Measurements from ENCODE around the gene SLC5A2. TPM values are rescaled to one million over a fixed set of nuclear protein-coding genes. Genes with fewer than 3 reads are reported as not detected.

SLC5A2 gene
- total RNA-seq, 1 donor from 2014 or later: under 0.01 TPM

GRCh38 chr16:31489616-31490584, 7.0 kb downstream of the SLC5A2 start:
- Histone ChIP-seq H3K27me3 (ENCODE audit: control insufficient read depth, insufficient read depth, low read length) (no peaks in the 10 kb centered on the region), H3K36me3 (ENCODE audit: control insufficient read depth, insufficient read depth, low read length) (peaks cover 11% of the 10 kb centered on the region), H3K4me3 (ENCODE audit: low read depth, low read length) (no peak overlapping the region)
- FAIRE-seq (peak; percentile 55), DNase-seq (ENCODE audit: low read depth) (no peak)
- TF ChIP-seq CTCF (IDR thresholded peaks at IDR 0.05; ENCODE audit: insufficient read depth, low read length, severe bottlenecking): no peak

- no peak for DNase-seq (ENCODE audit: low read depth)
- Histone ChIP-seq H3K27me3 (ENCODE audit: control insufficient read depth, insufficient read depth, low read length) (no peaks in the 10 kb centered on the region), H3K36me3 (ENCODE audit: control insufficient read depth, insufficient read depth, low read length) (peaks cover 12% of the 10 kb centered on the region), H3K4me3 (ENCODE audit: low read depth, low read length) (no peak overlapping the region)
- no peak for TF ChIP-seq CTCF (IDR thresholded peaks at IDR 0.05; ENCODE audit: insufficient read depth, low read length, severe bottlenecking)
- no peak for FAIRE-seq
Measured at GRCh38 chr16:31491778-31492418, 9.0 kb downstream of the SLC5A2 start.

GRCh38 chr16:31493506-31494125, 10.7 kb downstream of the SLC5A2 start:
- no peak for FAIRE-seq
- no peak for DNase-seq (ENCODE audit: low read depth)
- H3K27me3 ChIP-seq (ENCODE audit: control insufficient read depth, insufficient read depth, low read length): no peaks in the 10 kb centered on the region
- peaks cover 20% of the 10 kb centered on the region for H3K36me3 ChIP-seq (ENCODE audit: control insufficient read depth, insufficient read depth, low read length)
- H3K4me3 ChIP-seq (ENCODE audit: low read depth, low read length): no peak overlapping the region
- no peak for TF ChIP-seq CTCF (IDR thresholded peaks at IDR 0.05; ENCODE audit: insufficient read depth, low read length, severe bottlenecking)

GRCh38 chr16:31496670-31497069, 13.7 kb downstream of the SLC5A2 start:
- Histone ChIP-seq H3K36me3 (ENCODE audit: control insufficient read depth, insufficient read depth, low read length) (peaks cover 24% of the 10 kb centered on the region), H3K4me3 (ENCODE audit: low read depth, low read length) (no peak overlapping the region), H3K27me3 (ENCODE audit: control insufficient read depth, insufficient read depth, low read length) (no peaks in the 10 kb centered on the region)
- DNase-seq (ENCODE audit: low read depth) (no peak), FAIRE-seq (no peak)
- TF ChIP-seq CTCF (IDR thresholded peaks at IDR 0.05; ENCODE audit: insufficient read depth, low read length, severe bottlenecking): no peak

- peaks cover 19% of the 10 kb centered on the region for H3K36me3 ChIP-seq (ENCODE audit: control insufficient read depth, insufficient read depth, low read length)
- no peak for TF ChIP-seq CTCF (IDR thresholded peaks at IDR 0.05; ENCODE audit: insufficient read depth, low read length, severe bottlenecking)
Measured at GRCh38 chr16:31498493-31498892, 15.6 kb downstream of the SLC5A2 start.

More at GRCh38 chr16:31498493-31498892, 15.6 kb downstream of the SLC5A2 start:
- FAIRE-seq (no peak), DNase-seq (ENCODE audit: low read depth) (no peak)
- Histone ChIP-seq H3K4me3 (ENCODE audit: low read depth, low read length) (no peak overlapping the region), H3K27me3 (ENCODE audit: control insufficient read depth, insufficient read depth, low read length) (no peaks in the 10 kb centered on the region)
